Activated CD4-positive, alpha-beta T cell treated with anti-CD3 and anti-CD28 coated beads, Interleukin-2, amount 50 U/mL, for 16 hours (primary cell): ENCODE data around the gene NEBL.

Experiments
- DNase-seq: peaks from one replicate; pipeline ENCODE4 v3.0.0-alpha.2; 2020

The NEBL gene

GRCh38 chr10:20898866-20899535 is 1.9 kb upstream of the NEBL start:
- no peak for DNase-seq

- no peak for DNase-seq
Observed at GRCh38 chr10:20893297-20893696, 3.8 kb downstream of the NEBL start.

- no peak for DNase-seq
Observed at GRCh38 chr10:20892796-20893195, 4.3 kb downstream of the NEBL start.

GRCh38 chr10:20892011-20892585 is 5.0 kb downstream of the NEBL start:
- no peak for DNase-seq

GRCh38 chr10:20891338-20891714 is 5.8 kb downstream of the NEBL start:
- no peak for DNase-seq

- no peak for DNase-seq
Observed at GRCh38 chr10:20890491-20891337, 6.4 kb downstream of the NEBL start.

- no peak for DNase-seq
Observed at GRCh38 chr10:20890009-20890408, 7.1 kb downstream of the NEBL start.

GRCh38 chr10:20888620-20889330 is 8.3 kb downstream of the NEBL start:
- DNase-seq, result no peak

- no peak for DNase-seq
Observed at GRCh38 chr10:20887706-20888555, 9.2 kb downstream of the NEBL start.

GRCh38 chr10:20885678-20886077 is 11.4 kb downstream of the NEBL start:
- DNase-seq, result no peak

GRCh38 chr10:20883552-20883951 is 13.6 kb downstream of the NEBL start:
- no peak for DNase-seq

GRCh38 chr10:20882091-20882490 is 15.0 kb downstream of the NEBL start:
- no peak for DNase-seq

GRCh38 chr10:20879136-20879535 is 18.0 kb downstream of the NEBL start:
- DNase-seq, result no peak

GRCh38 chr10:20877986-20878983 is 18.8 kb downstream of the NEBL start:
- no peak for DNase-seq

GRCh38 chr10:20877554-20877953 is 19.6 kb downstream of the NEBL start:
- no peak for DNase-seq

GRCh38 chr10:20874261-20874660 is 22.9 kb downstream of the NEBL start:
- DNase-seq, result no peak

GRCh38 chr10:20871970-20872369 is 25.1 kb downstream of the NEBL start:
- DNase-seq, result no peak

GRCh38 chr10:20870834-20871233 is 26.3 kb downstream of the NEBL start:
- no peak for DNase-seq

- no peak for DNase-seq
Observed at GRCh38 chr10:20863008-20863407, 34.1 kb downstream of the NEBL start.

- no peak for DNase-seq
Observed at GRCh38 chr10:20858292-20859124, 38.6 kb downstream of the NEBL start.
